Measurements from ENCODE around the gene RAB24.

RAB24 gene

DNA sequence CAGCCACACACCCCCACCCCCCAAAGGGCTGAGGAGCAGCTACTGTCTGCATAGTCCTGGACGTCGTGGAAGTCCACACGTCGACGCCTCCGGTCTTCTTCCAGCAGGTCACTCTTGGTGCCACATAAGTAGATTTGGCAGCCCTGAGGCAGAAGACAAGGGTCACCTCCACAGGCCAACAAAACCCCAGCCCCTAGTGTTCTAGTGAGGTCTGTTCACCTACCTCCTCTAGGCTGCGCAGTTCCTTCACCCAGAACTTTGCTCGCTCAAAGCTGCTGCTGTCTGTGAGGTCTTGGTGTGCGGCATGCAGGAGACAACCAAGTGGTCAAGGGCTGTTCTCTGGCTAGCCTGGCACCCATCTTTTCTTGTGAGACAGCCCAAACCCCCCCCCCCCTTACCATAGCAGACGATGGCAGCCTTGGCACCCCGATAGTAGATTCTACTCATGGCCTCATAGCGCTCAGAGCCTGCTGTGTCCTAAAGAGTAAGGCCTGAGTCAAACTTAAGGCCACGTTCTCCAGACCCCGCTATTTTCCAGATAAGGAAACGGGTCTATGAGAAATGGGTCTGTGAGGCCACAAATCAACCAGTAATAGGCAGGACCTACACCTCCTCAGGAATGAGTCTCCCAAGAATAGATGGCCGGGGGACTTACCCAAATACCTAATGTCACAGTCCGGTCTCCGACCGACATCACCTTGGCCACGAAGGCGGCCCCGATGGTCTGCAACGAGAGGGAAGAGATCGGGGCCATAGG is 987 bp downstream of the RAB24 start:
- ATAC-seq (replicated peaks) (no peak), DNase-seq (no peak)
- H3K4me3 Mint-ChIP-seq: peak overlapping the region; percentile 92 to 94
- H3K9me3 Mint-ChIP-seq: no peaks in the 10 kb centered on the region
- peaks cover 70% of the 10 kb centered on the region for H3K36me3 Mint-ChIP-seq (ENCODE audit: insufficient read depth)
- H3K27ac Mint-ChIP-seq: peak overlapping the region; percentile 92 to 97
- H3K4me1 Mint-ChIP-seq (ENCODE audit: low read depth in 2 of 2): peaks cover 58 to 62% of the 10 kb centered on the region in 2 donors
- H3K27me3 Mint-ChIP-seq: no peaks in the 10 kb centered on the region

DNA sequence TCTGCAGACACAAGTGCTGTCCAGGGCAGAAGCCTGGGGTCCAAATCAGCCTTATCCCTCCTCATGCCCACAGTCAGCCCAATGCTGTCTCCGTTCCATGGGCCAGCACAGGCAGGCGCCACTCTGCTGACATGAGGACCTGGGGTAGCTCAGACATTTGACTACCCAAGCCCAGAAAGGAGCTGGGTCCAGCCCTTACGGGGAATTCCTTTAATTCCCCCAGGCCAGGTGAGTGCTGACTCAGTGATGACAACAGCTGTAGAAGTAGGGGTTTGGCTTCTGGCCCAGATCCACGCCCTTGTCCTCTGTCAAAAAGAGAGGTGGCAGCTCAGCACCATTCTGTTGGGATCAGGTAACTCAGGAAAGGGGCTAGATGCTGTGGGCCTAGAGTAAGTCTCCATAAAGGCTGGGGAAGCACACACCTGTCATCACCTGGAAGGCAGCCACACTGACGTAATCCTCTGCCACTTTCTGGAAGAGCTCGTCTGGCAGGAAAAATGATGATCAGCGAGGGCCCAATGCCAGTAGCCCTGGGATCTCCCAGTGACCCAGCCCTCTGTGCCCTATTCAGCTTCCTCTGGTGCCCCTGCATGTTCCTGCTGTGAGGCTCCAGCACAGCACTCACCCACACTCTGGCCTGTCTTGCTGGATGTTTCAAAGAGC is 1.9 kb downstream of the RAB24 start:
- ATAC-seq (replicated peaks) (no peak), DNase-seq (no peak)
- peak overlapping the region; percentile 92 to 94 for H3K4me3 Mint-ChIP-seq
- H3K27ac Mint-ChIP-seq: peak overlapping the region; percentile 92 to 97
- H3K4me1 Mint-ChIP-seq (ENCODE audit: low read depth in 2 of 2): peaks cover 61 to 63% of the 10 kb centered on the region in 2 donors
- H3K27me3 Mint-ChIP-seq: no peaks in the 10 kb centered on the region
- no peaks in the 10 kb centered on the region for H3K9me3 Mint-ChIP-seq
- H3K36me3 Mint-ChIP-seq (ENCODE audit: insufficient read depth): peaks cover 67% of the 10 kb centered on the region

DNA sequence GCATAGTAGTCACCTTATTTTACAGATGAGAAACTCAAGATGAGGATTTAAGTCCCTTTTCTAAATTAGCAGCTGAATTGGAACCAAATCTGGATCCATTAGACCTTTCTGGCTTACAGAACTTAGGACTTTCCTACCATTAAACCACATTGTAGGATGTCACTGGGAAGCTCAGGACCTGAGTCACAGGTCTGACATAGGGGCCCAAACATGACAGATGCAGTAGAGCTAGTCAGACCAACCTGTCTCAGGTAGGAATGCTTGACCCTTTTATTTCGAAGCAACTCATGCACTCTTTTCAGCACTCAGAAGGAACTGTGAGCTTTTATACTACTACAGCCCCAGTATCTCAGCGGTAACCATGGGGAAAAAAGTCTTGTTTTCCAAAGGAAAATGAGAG is 2.6 kb downstream of the RAB24 start:
- H3K27ac Mint-ChIP-seq: peak overlapping the region; percentile 90 to 97
- ATAC-seq (replicated peaks) (no peak), DNase-seq (no peak)
- no peaks in the 10 kb centered on the region for H3K9me3 Mint-ChIP-seq
- peaks cover 65 to 66% of the 10 kb centered on the region in 2 donors for H3K4me1 Mint-ChIP-seq (ENCODE audit: low read depth in 2 of 2)
- peaks cover 64% of the 10 kb centered on the region for H3K36me3 Mint-ChIP-seq (ENCODE audit: insufficient read depth)
- H3K27me3 Mint-ChIP-seq: no peaks in the 10 kb centered on the region
- H3K4me3 Mint-ChIP-seq: peak overlapping the region; percentile 79 to 92

DNA sequence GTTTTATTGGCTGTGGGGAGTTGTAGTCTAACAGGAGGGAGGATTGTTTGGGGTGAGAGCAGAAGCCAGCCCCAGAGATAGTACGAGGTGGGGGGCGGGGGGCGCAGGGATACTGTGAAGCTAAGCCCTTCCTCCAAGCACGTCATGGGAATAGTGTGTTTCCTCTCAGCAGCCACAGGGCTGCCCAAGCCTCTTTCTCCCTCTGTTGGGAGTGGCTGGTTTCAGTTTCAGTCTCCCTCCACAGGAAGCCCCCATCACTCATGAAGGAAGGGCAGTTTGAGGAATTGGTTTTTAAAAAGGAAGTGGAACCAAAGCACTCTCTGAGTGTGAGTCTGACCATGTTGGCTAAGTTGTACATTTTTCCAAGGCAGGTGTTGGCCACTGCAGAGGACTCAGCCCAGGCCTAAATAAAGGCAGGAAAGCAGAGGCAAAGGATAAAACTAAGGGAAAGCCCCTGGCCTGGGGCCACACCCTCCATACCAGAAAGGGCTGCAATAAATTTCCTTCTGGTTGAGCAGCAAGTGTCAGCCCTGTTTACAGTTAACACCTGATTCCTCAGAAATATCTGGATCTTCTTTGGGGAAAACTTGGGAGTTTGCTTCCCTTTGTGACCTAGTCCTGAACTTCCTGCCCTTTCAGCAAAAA is 3.2 kb downstream of the RAB24 start:
- peaks cover 65% of the 10 kb centered on the region for H3K36me3 Mint-ChIP-seq (ENCODE audit: insufficient read depth)
- no peaks in the 10 kb centered on the region for H3K9me3 Mint-ChIP-seq

DNA sequence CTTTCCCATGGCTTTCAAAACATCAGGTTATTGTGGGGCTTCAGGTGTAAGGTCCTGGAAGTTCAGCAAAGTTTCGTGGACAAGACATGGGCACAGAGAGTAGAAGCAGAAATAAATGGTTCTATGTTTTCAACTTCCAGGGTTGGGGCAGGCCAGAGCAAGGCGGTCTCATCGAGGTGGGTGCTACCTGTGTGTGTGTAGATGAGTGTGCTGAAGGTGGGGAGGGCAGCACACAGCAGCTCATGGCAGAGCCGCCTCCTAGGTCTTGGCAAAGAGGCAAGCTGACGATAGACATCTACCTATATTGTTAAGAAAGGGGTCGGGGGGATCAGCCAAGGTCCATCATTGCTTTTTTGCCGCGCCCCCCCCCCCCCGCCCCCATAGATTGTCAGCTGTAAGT is 3.8 kb downstream of the RAB24 start:
- no peaks in the 10 kb centered on the region for H3K9me3 Mint-ChIP-seq
- H3K27ac Mint-ChIP-seq: peak overlapping the region; percentile 90 to 97
- no peaks in the 10 kb centered on the region for H3K27me3 Mint-ChIP-seq
- ATAC-seq (replicated peaks): no peak
- peaks cover 58 to 63% of the 10 kb centered on the region in 2 donors for H3K4me1 Mint-ChIP-seq (ENCODE audit: low read depth in 2 of 2)
- no peak for DNase-seq
- H3K4me3 Mint-ChIP-seq: peak overlapping the region; percentile 72 to 79
- H3K36me3 Mint-ChIP-seq (ENCODE audit: insufficient read depth): peaks cover 64% of the 10 kb centered on the region

More for the DNA sequence above, 3.2 kb downstream of the RAB24 start:
- Mint-ChIP-seq H3K27ac (peak overlapping the region; percentile 90 to 97), H3K27me3 (no peaks in the 10 kb centered on the region), H3K4me3 (peak overlapping the region; percentile 72 to 79), H3K4me1 (ENCODE audit: low read depth in 2 of 2) (peaks cover 65 to 68% of the 10 kb centered on the region in 2 donors)
- peak; percentile 48 to 56 (median 48) for DNase-seq
- ATAC-seq (replicated peaks): peak; percentile 62

DNA sequence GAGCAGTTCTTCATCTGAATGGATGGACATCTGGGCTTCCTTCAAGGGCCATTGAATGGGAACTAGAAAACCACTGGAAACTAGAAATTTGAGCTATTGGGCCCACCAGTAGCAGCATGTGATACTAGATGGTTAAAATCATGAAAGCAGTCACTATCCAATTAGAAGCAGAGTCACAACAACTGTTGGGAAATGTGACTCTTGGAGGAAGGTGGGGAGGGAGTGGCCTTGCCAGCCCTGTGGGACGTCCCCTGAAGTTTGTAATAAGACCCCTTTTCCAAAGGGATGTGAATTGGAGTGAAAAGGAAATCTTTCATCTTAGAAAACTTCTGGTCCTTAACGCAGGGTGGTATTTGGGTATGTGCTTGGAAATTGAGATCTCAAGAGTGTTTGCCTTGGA is 5.6 kb downstream of the RAB24 start:
- H3K9me3 Mint-ChIP-seq: no peaks in the 10 kb centered on the region

DNA sequence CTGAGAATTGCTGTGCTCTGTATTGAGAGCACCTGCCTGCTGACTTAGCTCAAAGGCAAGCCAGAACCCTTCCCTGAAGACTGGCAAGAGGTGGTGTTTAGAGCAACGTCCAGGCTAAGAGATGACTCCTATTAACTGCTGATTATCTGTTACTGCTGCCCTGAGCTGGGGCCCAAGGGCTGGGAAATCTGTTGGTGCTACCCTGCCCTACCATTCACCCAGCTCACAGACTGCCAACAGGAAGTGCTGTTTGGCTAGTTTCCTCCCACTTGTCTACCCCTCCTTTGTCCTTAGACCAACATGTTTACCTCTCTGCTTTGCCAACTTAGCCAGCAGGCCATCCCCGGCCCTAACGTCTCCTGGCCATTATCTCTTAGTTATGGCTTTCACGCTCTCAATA is 6.9 kb downstream of the RAB24 start:
- H3K27me3 Mint-ChIP-seq: no peaks in the 10 kb centered on the region
- H3K4me1 Mint-ChIP-seq (ENCODE audit: low read depth in 2 of 2): peaks cover 37 to 43% of the 10 kb centered on the region in 2 donors
- no peak for DNase-seq
- H3K27ac Mint-ChIP-seq: peak overlapping the region; percentile 88 to 89
- peaks cover 61% of the 10 kb centered on the region for H3K36me3 Mint-ChIP-seq (ENCODE audit: insufficient read depth)
- no peak for ATAC-seq (replicated peaks)
- no peaks in the 10 kb centered on the region for H3K9me3 Mint-ChIP-seq
- H3K4me3 Mint-ChIP-seq: peak overlapping the region in 1 of 2 donors; percentile 51

More for the DNA sequence above, 5.6 kb downstream of the RAB24 start:
- DNase-seq: no peak
- Mint-ChIP-seq H3K27ac (peak overlapping the region; percentile 90 to 97), H3K4me3 (no peak overlapping the region), H3K27me3 (no peaks in the 10 kb centered on the region), H3K36me3 (ENCODE audit: insufficient read depth) (peaks cover 61% of the 10 kb centered on the region), H3K4me1 (ENCODE audit: low read depth in 2 of 2) (peaks cover 47 to 53% of the 10 kb centered on the region in 2 donors)
- no peak for ATAC-seq (replicated peaks)

- DNase-seq: no peak
- Mint-ChIP-seq H3K4me3 (peak overlapping the region in 1 of 2 donors; percentile 51), H3K27me3 (no peaks in the 10 kb centered on the region), H3K9me3 (no peaks in the 10 kb centered on the region), H3K4me1 (ENCODE audit: low read depth in 2 of 2) (peaks cover 32 to 38% of the 10 kb centered on the region in 2 donors), H3K27ac (peak overlapping the region; percentile 88 to 89), H3K36me3 (ENCODE audit: insufficient read depth) (peaks cover 64% of the 10 kb centered on the region)
- ATAC-seq (replicated peaks): no peak
Observed at GRCh38 chr5:177295924-177296323, 7.6 kb downstream of the RAB24 start.

- ATAC-seq (replicated peaks) (no peak), DNase-seq (no peak)
- Mint-ChIP-seq H3K4me3 (no peak overlapping the region), H3K27me3 (no peaks in the 10 kb centered on the region), H3K4me1 (ENCODE audit: low read depth in 2 of 2) (peaks cover 22 to 25% of the 10 kb centered on the region in 2 donors), H3K9me3 (no peaks in the 10 kb centered on the region), H3K36me3 (ENCODE audit: insufficient read depth) (peaks cover 67% of the 10 kb centered on the region), H3K27ac (peak overlapping the region; percentile 88 to 89)
Observed at GRCh38 chr5:177294632-177295031, 8.9 kb downstream of the RAB24 start.

DNA sequence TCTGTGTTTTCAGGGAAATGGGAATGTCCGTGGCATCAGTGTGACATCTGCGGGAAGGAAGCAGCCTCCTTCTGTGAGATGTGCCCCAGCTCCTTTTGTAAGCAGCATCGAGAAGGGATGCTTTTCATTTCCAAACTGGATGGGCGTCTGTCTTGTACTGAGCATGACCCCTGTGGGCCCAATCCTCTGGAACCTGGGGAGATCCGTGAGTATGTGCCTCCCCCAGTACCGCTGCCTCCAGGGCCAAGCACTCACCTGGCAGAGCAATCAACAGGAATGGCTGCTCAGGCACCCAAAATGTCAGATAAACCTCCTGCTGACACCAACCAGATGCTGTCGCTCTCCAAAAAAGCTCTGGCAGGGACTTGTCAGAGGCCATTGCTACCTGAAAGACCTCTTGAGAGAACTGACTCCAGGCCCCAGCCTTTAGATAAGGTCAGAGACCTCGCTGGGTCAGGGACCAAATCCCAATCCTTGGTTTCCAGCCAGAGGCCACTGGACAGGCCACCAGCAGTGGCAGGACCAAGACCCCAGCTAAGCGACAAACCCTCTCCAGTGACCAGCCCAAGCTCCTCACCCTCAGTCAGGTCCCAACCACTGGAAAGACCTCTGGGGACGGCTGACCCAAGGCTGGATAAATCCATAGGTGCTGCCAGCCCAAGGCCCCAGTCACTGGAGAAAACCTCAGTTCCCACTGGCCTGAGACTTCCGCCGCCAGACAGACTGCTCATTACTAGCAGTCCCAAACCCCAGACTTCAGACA is 9.5 kb downstream of the RAB24 start:
- no peak for ATAC-seq (replicated peaks)
- Mint-ChIP-seq H3K4me1 (ENCODE audit: low read depth in 2 of 2) (peaks cover 18 to 20% of the 10 kb centered on the region in 2 donors), H3K27ac (peak overlapping the region; percentile 88 to 89), H3K9me3 (no peaks in the 10 kb centered on the region), H3K4me3 (no peak overlapping the region), H3K36me3 (ENCODE audit: insufficient read depth) (peaks cover 67% of the 10 kb centered on the region), H3K27me3 (no peaks in the 10 kb centered on the region)
- no peak for DNase-seq

DNA sequence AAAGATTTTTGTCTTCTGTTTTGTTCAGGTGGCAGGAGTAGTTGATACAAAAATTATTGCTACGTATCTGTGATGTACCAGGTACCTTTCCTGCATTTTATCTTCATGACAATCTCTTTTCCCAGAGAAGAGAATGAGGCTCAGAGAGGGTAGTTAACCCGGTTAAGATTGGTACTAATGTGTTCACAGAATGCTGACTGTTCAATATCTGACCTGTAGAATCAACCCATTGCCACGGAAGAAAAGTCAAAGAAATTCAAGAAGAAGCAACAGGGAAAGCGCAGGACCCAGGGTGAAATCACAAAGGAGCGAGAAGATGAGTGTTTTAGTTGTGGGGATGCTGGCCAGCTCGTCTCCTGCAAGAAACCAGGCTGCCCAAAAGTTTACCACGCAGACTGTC is 11.8 kb downstream of the RAB24 start:
- Mint-ChIP-seq H3K4me3 (no peak overlapping the region), H3K27me3 (no peaks in the 10 kb centered on the region), H3K4me1 (ENCODE audit: low read depth in 2 of 2) (peaks cover 14 to 17% of the 10 kb centered on the region in 2 donors), H3K27ac (peak overlapping the region in 1 of 2 donors; percentile 54), H3K9me3 (no peaks in the 10 kb centered on the region), H3K36me3 (ENCODE audit: insufficient read depth) (peaks cover 72% of the 10 kb centered on the region)
- DNase-seq (no peak), ATAC-seq (replicated peaks) (no peak)

GRCh38 chr5:177290816-177291596 is 12.5 kb downstream of the RAB24 start:
- Mint-ChIP-seq H3K27ac (peak overlapping the region in 1 of 2 donors; percentile 49), H3K9me3 (no peaks in the 10 kb centered on the region), H3K27me3 (no peaks in the 10 kb centered on the region), H3K4me3 (no peak overlapping the region), H3K4me1 (ENCODE audit: low read depth in 2 of 2) (peaks cover 7 to 12% of the 10 kb centered on the region in 2 donors), H3K36me3 (ENCODE audit: insufficient read depth) (peaks cover 74% of the 10 kb centered on the region)
- ATAC-seq (replicated peaks): no peak
- DNase-seq: no peak

All from effector memory CD8-positive, alpha-beta T cell (primary cell).